Stimulated activated CD4-positive, alpha-beta T cell treated with anti-CD3 and anti-CD28 coated beads, Interleukin-4, amount 100 ng/mL, for 4 hours (primary cell): ENCODE data around the gene DSG3.
A peak's percentile ranks its signal among the peaks of the same experiment; 100 is the strongest.
"Not testable (repeated sequence)": the region's sequence is repeated elsewhere in the genome, so short reads cannot be mapped to it uniquely, and the experiment has no call there.

Source experiments
- DNase-seq, 2 experiments: peaks; one replicate each; pipeline ENCODE4 v3.0.0-alpha.2; 2020

The DSG3 gene

GRCh38 chr18:31494705-31495244 lies 47.2 kb downstream of the DSG3 start:
- not testable (repeated sequence) for DNase-seq

GRCh38 chr18:31497404-31497835 lies 49.9 kb downstream of the DSG3 start:
- DNase-seq: no peak

- DNase-seq: peak in 1 of 2 experiments; percentile 6
Observed at GRCh38 chr18:31497836-31498573, 50.5 kb downstream of the DSG3 start, which contains the start of gene DSG2. TSS of gene DSG2 (plus strand) at chr18:31498177. CDS start at chr18:31498252, 75 bp downstream.

GRCh38 chr18:31498574-31499524 lies 51.3 kb downstream of the DSG3 start:
- DNase-seq: no peak

- no peak for DNase-seq
Observed at GRCh38 chr18:31500051-31500688, 52.6 kb downstream of the DSG3 start.

GRCh38 chr18:31503011-31503410 lies 55.5 kb downstream of the DSG3 start:
- no peak for DNase-seq

GRCh38 chr18:31504455-31505147 lies 57.1 kb downstream of the DSG3 start:
- DNase-seq: no peak

- no peak for DNase-seq
Observed at GRCh38 chr18:31505156-31505555, 57.6 kb downstream of the DSG3 start.

- no peak for DNase-seq
Observed at GRCh38 chr18:31506024-31506742, 58.6 kb downstream of the DSG3 start.

GRCh38 chr18:31507124-31507523 lies 59.6 kb downstream of the DSG3 start:
- DNase-seq: not testable (repeated sequence)

GRCh38 chr18:31508781-31509180 lies 61.2 kb downstream of the DSG3 start:
- DNase-seq: no peak

- no peak for DNase-seq
Observed at GRCh38 chr18:31509571-31509970, 62.0 kb downstream of the DSG3 start.

- no peak for DNase-seq
Observed at GRCh38 chr18:31510319-31510718, 62.8 kb downstream of the DSG3 start.

- DNase-seq: no peak
Observed at GRCh38 chr18:31511098-31511497, 63.6 kb downstream of the DSG3 start.

GRCh38 chr18:31512203-31512764 lies 64.7 kb downstream of the DSG3 start:
- DNase-seq: no peak

GRCh38 chr18:31513189-31513935 lies 65.8 kb downstream of the DSG3 start:
- DNase-seq: no peak

GRCh38 chr18:31516437-31516836 lies 68.9 kb downstream of the DSG3 start:
- DNase-seq: no peak

GRCh38 chr18:31526374-31526773 lies 78.8 kb downstream of the DSG3 start:
- no peak for DNase-seq
